ENCODE results near the gene SMCO4.
"Not testable (repeated sequence)": the region's sequence is repeated elsewhere in the genome, so short reads cannot be mapped to it uniquely, and the experiment has no call there.

SMCO4 gene

GRCh38 chr11:93537049-93537448 is 6.1 kb downstream of the SMCO4 start:
- TF ChIP-seq TAF1 (IDR thresholded peaks at IDR 0.05; ENCODE audit: borderline replicate concordance, low read depth, low read length), result no peak
- TF ChIP-seq POLR2A (IDR thresholded peaks at IDR 0.05; ENCODE audit: low read depth, low read length), result no peak
- TF ChIP-seq POLR2AphosphoS5 (IDR thresholded peaks at IDR 0.05; ENCODE audit: low read depth, low read length), result no peak
- no peak for DNase-seq (ENCODE audit: insufficient read length)
- no peak for FAIRE-seq

- FAIRE-seq (no peak), DNase-seq (ENCODE audit: insufficient read length) (no peak)
- TF ChIP-seq TAF1 (IDR thresholded peaks at IDR 0.05; ENCODE audit: borderline replicate concordance, low read depth, low read length) (no peak), POLR2A (IDR thresholded peaks at IDR 0.05; ENCODE audit: low read depth, low read length) (no peak), POLR2AphosphoS5 (IDR thresholded peaks at IDR 0.05; ENCODE audit: low read depth, low read length) (no peak)
Measured at GRCh38 chr11:93536101-93536861, 6.9 kb downstream of the SMCO4 start.

- peak; percentile 73 for FAIRE-seq
- DNase-seq (ENCODE audit: insufficient read length), result not testable (repeated sequence)
Measured at GRCh38 chr11:93535578-93535977, 7.6 kb downstream of the SMCO4 start.

- FAIRE-seq (no peak), DNase-seq (ENCODE audit: insufficient read length) (no peak)
- no peak for TF ChIP-seq TAF1 (IDR thresholded peaks at IDR 0.05; ENCODE audit: borderline replicate concordance, low read depth, low read length)
Measured at GRCh38 chr11:93532806-93533205, 10.4 kb downstream of the SMCO4 start.

- FAIRE-seq (peak; percentile 73), DNase-seq (ENCODE audit: insufficient read length) (no peak)
- TF ChIP-seq POLR2AphosphoS5 (IDR thresholded peaks at IDR 0.05; ENCODE audit: low read depth, low read length), result no peak
- no peak for TF ChIP-seq POLR2A (IDR thresholded peaks at IDR 0.05; ENCODE audit: low read depth, low read length)
Measured at GRCh38 chr11:93532281-93532789, 10.9 kb downstream of the SMCO4 start.

- FAIRE-seq (peak; percentile 69), DNase-seq (ENCODE audit: insufficient read length) (no peak)
- TF ChIP-seq POLR2AphosphoS5 (IDR thresholded peaks at IDR 0.05; ENCODE audit: low read depth, low read length) (no peak), TAF1 (IDR thresholded peaks at IDR 0.05; ENCODE audit: borderline replicate concordance, low read depth, low read length) (no peak)
Measured at GRCh38 chr11:93530468-93530826, 12.7 kb downstream of the SMCO4 start.

- no peak for DNase-seq (ENCODE audit: insufficient read length)
- peak; percentile 66 for FAIRE-seq
- TF ChIP-seq POLR2AphosphoS5 (IDR thresholded peaks at IDR 0.05; ENCODE audit: low read depth, low read length) (no peak), POLR2A (IDR thresholded peaks at IDR 0.05; ENCODE audit: low read depth, low read length) (no peak), TAF1 (IDR thresholded peaks at IDR 0.05; ENCODE audit: borderline replicate concordance, low read depth, low read length) (no peak)
Measured at GRCh38 chr11:93529707-93530467, 13.3 kb downstream of the SMCO4 start.

- peak; percentile 70 for FAIRE-seq
- TF ChIP-seq POLR2AphosphoS5 (IDR thresholded peaks at IDR 0.05; ENCODE audit: low read depth, low read length), result no peak
Measured at GRCh38 chr11:93528757-93529645, 14.2 kb downstream of the SMCO4 start.

GRCh38 chr11:93528252-93528651 is 14.9 kb downstream of the SMCO4 start:
- TF ChIP-seq TAF1 (IDR thresholded peaks at IDR 0.05; ENCODE audit: borderline replicate concordance, low read depth, low read length), result no peak
- TF ChIP-seq POLR2AphosphoS5 (IDR thresholded peaks at IDR 0.05; ENCODE audit: low read depth, low read length), result no peak
- no peak for TF ChIP-seq POLR2A (IDR thresholded peaks at IDR 0.05; ENCODE audit: low read depth, low read length)
- FAIRE-seq (no peak), DNase-seq (ENCODE audit: insufficient read length) (no peak)

More at GRCh38 chr11:93528757-93529645, 14.2 kb downstream of the SMCO4 start:
- DNase-seq (ENCODE audit: insufficient read length), result no peak

- peak; percentile 5 for FAIRE-seq
- no peak for DNase-seq (ENCODE audit: insufficient read length)
- TF ChIP-seq TAF1 (IDR thresholded peaks at IDR 0.05; ENCODE audit: borderline replicate concordance, low read depth, low read length) (no peak), POLR2AphosphoS5 (IDR thresholded peaks at IDR 0.05; ENCODE audit: low read depth, low read length) (no peak), POLR2A (IDR thresholded peaks at IDR 0.05; ENCODE audit: low read depth, low read length) (no peak)
Measured at GRCh38 chr11:93526641-93527583, 16.3 kb downstream of the SMCO4 start.

GRCh38 chr11:93526346-93526633 is 16.9 kb downstream of the SMCO4 start:
- no peak for TF ChIP-seq POLR2AphosphoS5 (IDR thresholded peaks at IDR 0.05; ENCODE audit: low read depth, low read length)
- no peak for TF ChIP-seq TAF1 (IDR thresholded peaks at IDR 0.05; ENCODE audit: borderline replicate concordance, low read depth, low read length)
- TF ChIP-seq POLR2A (IDR thresholded peaks at IDR 0.05; ENCODE audit: low read depth, low read length), result no peak
- FAIRE-seq (peak; percentile 85), DNase-seq (ENCODE audit: insufficient read length) (no peak)
